GM12878 (cell line): ENCODE results near the gene GOLGA6A.

Experiments used
- ATF3 ChIP-seq: IDR thresholded peaks from 2 replicates; pipeline ENCODE4 v1.6.1; 2011; ENCODE audit warnings: low read depth, mild to moderate bottlenecking, low read length, moderate library complexity, borderline replicate concordance; ENCODE audit errors: extremely low read depth
- EZH2 ChIP-seq: IDR thresholded peaks from 2 replicates; pipeline ENCODE4 v1.6.1; 2012; ENCODE audit warnings: low read depth, mild to moderate bottlenecking, control low read depth, inconsistent platforms, low read length, borderline replicate concordance; ENCODE audit not compliant: control insufficient read depth
- POLR2A ChIP-seq: IDR thresholded peaks from 2 replicates; pipeline ENCODE4 v1.6.1; 2011; ENCODE audit warnings: low read depth, mild to moderate bottlenecking, low read length
- SMAD1 ChIP-seq: fragments of 450-650 bp; IDR thresholded peaks from 2 replicates; pipeline ENCODE4 v1.6.1; 2018; ENCODE audit warnings: mild to moderate bottlenecking, low read depth; ENCODE audit not compliant: partially characterized antibody
- SMC3 ChIP-seq: IDR thresholded peaks from 2 replicates; pipeline ENCODE4 v1.6.1; 2011; ENCODE audit warnings: low read length, improper control_type of control experiment, borderline replicate concordance
- TCF7 ChIP-seq: IDR thresholded peaks from 2 replicates; pipeline ENCODE4 v1.6.1; 2014; ENCODE audit warnings: antibody characterized with exemption, borderline replicate concordance
- USF2 ChIP-seq: IDR thresholded peaks from 2 replicates; pipeline ENCODE4 v1.6.1; 2011; ENCODE audit warnings: low read depth, low read length, improper control_type of control experiment, borderline replicate concordance
- ZBTB4 ChIP-seq: fragments of 450-650 bp; formaldehyde crosslinking; IDR thresholded peaks from 2 replicates; pipeline ENCODE4 v1.4.0; 2022; ENCODE audit warnings: mild to moderate bottlenecking, moderate library complexity

GRCh38 chr15:74027688-74028087, 54.7 kb downstream of the GOLGA6A start:
- 0 out of 2 replicates have a peak, but pooled peaks have one; percentile 26 for TF ChIP-seq POLR2A
- TF ChIP-seq SMC3, result no peak
- no peak for TF ChIP-seq TCF7
- TF ChIP-seq EZH2, result no peak
- no peak for TF ChIP-seq ZBTB4 (CRISPR knock-in tag)
- TF ChIP-seq SMAD1, result no peak
- no peak for TF ChIP-seq ATF3
- TF ChIP-seq USF2, result no peak
